Cardiac muscle cell (in vitro differentiated cells and primary cell): ENCODE data around the gene EPHA8. TPM values are rescaled to one million over a fixed set of nuclear protein-coding genes. Genes with fewer than 3 reads are reported as not detected.

Experiments
- DNase-seq, 2 donors: peaks; one replicate each; pipeline versions ENCODE4 v3.0.0 to v3.0.0-alpha.2; 2010 to 2017; ENCODE audit warnings: low read depth in 1 of 2, low spot score in 1 of 2
- H3K27ac ChIP-seq: fragments of 200-600 bp; sonication (generic); 2 replicates; pipeline ENCODE4 v1.5.1; 2016
- H3K27me3 ChIP-seq: fragments of 200-600 bp; sonication (generic); 2 replicates; pipeline ENCODE4 v1.6.0; 2016; ENCODE audit warnings: control low read depth
- H3K36me3 ChIP-seq: fragments of 200-600 bp; sonication (generic); 2 replicates; pipeline ENCODE4 v1.5.1; 2016; ENCODE audit warnings: control low read depth
- H3K4me1 ChIP-seq: fragments of 200-600 bp; sonication (generic); 2 replicates; pipeline ENCODE4 v1.8.1; 2017; ENCODE audit warnings: low read depth, mild to moderate bottlenecking, mixed run types
- H3K4me3 ChIP-seq: fragments of 200-600 bp; sonication (generic); 2 replicates; pipeline ENCODE4 v1.5.1; 2016; ENCODE audit warnings: mild to moderate bottlenecking
- H3K9me3 ChIP-seq: fragments of 200-600 bp; sonication (generic); 2 replicates; pipeline ENCODE4 v1.5.1; 2017; ENCODE audit warnings: low read depth, mild to moderate bottlenecking, control low read depth
- polyA plus RNA-seq: library from polyadenylated mRNA; unstranded; fragments of >200 nt; fragmentation: Nextera tagmentation; extraction: Ambion mirVana; gene quantifications from 2 replicates; pipeline ENCODE4 v1.2.1, GENCODE V29; 2016
- total RNA-seq: library from RNA; depleted of rRNA; stranded (reverse); fragments of >200 nt; gene quantifications from 2 replicates; pipeline ENCODE4 v1.2.3, GENCODE V29; 2016
- TF ChIP-seq, protein P1 (sequence below): IDR thresholded peaks from 2 replicates; pipeline ENCODE4 v1.5.1; 2012; ENCODE audit warnings: low read depth, mild to moderate bottlenecking, low read length

Gene EPHA8
- total and polyA plus RNA-seq, 2 experiments from 2014 or later: 4.7 to 10.9 TPM

DNA sequence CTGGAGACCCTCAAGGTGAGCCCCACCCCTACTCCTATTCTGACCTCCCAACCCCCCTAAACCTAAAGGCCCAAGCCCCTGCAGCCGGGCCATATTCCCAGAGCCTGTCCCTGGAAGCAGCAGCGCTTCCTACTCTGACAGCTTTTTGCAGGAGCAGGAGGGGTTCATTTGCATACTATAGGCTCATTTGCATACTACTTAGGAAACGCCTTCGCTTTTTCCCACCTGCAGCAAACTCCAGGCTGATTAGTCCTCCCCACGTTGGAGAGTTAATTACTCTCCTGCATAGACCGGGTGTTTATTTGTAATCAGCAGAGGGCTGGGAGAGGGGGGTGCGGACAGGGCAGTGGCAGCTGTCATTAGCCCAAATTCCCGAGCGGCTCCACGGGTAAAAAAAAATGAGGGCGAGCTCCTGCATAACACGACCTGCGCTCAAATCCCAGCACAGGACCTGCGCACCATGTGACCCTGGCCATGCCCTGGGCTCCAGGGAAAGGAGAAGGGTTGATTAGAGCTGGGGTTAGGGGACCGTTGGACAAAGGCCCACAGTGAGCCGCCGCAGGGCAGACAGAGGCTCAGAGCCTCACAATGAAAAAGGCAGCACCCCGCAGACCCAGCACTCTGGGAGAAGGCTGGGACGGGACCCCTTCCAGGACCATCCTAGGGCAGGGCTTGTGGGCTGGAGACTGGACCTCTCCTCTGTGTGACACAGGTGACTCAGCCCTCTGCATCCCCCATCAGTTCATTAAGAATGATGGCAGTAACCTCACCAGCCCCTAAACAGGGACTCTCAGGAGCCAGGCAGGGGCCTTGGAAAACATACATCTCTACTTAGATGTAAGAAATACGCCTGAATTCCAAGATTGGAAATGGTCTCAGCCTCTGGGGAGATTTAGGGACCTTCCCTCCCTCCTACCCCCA, 63.2 kb downstream of the EPHA8 start:
- H3K36me3 ChIP-seq: no peaks in the 10 kb centered on the region
- H3K27me3 ChIP-seq: peaks cover 47% of the 10 kb centered on the region
- no peaks in the 10 kb centered on the region for H3K4me1 ChIP-seq
- DNase-seq: no peak
- no peaks in the 10 kb centered on the region for H3K9me3 ChIP-seq
- no peak overlapping the region for H3K27ac ChIP-seq
- TF ChIP-seq, protein P1, sequence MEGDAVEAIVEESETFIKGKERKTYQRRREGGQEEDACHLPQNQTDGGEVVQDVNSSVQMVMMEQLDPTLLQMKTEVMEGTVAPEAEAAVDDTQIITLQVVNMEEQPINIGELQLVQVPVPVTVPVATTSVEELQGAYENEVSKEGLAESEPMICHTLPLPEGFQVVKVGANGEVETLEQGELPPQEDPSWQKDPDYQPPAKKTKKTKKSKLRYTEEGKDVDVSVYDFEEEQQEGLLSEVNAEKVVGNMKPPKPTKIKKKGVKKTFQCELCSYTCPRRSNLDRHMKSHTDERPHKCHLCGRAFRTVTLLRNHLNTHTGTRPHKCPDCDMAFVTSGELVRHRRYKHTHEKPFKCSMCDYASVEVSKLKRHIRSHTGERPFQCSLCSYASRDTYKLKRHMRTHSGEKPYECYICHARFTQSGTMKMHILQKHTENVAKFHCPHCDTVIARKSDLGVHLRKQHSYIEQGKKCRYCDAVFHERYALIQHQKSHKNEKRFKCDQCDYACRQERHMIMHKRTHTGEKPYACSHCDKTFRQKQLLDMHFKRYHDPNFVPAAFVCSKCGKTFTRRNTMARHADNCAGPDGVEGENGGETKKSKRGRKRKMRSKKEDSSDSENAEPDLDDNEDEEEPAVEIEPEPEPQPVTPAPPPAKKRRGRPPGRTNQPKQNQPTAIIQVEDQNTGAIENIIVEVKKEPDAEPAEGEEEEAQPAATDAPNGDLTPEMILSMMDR: no peak
- H3K4me3 ChIP-seq: no peak overlapping the region

- DNase-seq: no peak
- Histone ChIP-seq H3K4me3 (no peak overlapping the region), H3K4me1 (no peaks in the 10 kb centered on the region), H3K9me3 (no peaks in the 10 kb centered on the region), H3K27ac (no peak overlapping the region), H3K27me3 (peaks cover 39% of the 10 kb centered on the region), H3K36me3 (no peaks in the 10 kb centered on the region)
- TF ChIP-seq, protein P1: no peak
Measured at GRCh38 chr1:22627331-22627730, 64.0 kb downstream of the EPHA8 start.

DNA sequence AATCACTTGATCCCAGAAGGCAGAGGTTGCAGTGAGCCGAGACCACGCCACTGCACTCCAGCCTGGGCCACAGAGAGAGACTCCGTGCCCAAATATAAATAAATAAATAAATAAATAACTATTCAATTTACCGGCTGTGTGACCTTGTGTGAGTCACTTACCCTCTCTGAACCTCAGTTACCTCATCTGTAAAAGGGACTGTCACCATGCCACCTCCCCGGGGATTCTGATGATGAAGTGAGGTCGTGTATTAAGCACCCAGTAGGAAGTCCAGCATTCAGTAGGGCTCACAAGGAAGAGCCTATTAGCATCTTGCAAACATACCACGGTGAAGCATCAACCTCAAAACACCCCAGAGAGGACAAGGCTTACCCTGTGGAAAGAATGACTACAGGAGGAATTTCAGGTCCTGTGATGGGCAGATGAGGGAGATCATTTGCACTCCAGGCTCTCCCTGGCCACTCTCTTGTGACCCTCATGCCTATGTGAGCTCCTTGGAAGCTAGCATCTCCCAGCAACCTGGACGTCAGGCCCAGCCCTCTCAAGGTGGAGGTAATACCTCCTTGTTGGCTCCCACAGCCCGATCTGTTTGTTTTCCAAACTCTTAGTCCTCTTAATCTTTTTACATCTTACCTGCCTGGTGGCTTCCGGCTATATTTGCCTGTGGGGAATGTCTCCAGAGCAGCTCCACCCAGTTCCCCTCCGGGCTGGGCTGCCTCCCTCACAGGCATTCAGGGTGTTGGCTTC, 65.6 kb downstream of the EPHA8 start:
- no peak for DNase-seq
- H3K27ac ChIP-seq: no peak overlapping the region
- peaks cover 38% of the 10 kb centered on the region for H3K27me3 ChIP-seq
- no peaks in the 10 kb centered on the region for H3K36me3 ChIP-seq
- TF ChIP-seq, protein P1: no peak
- H3K9me3 ChIP-seq: no peaks in the 10 kb centered on the region
- no peak overlapping the region for H3K4me3 ChIP-seq
- H3K4me1 ChIP-seq: no peaks in the 10 kb centered on the region

DNA sequence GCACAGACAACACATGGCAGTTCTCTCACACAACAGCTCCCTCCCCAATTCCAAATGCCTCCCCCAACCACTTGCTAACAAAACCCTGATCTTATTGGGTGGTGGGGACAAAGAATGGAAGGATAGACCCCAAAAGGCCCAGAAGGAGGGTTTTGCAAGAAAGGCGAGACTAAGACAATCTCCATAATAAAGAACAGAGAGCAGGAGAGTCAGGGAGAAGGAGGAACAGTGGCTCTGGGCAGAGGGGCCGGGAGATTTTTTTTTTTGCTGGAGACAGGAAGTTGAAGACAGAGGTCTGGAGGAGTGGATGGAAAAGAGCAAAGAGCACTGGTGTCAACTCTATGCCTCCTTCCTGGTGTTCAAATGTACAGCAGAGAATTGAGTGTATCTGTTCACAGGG, 66.6 kb downstream of the EPHA8 start:
- H3K9me3 ChIP-seq: no peaks in the 10 kb centered on the region
- TF ChIP-seq, protein P1: no peak
- peaks cover 40% of the 10 kb centered on the region for H3K27me3 ChIP-seq
- no peaks in the 10 kb centered on the region for H3K4me1 ChIP-seq
- no peaks in the 10 kb centered on the region for H3K36me3 ChIP-seq
- DNase-seq: no peak
- no peak overlapping the region for H3K4me3 ChIP-seq
- H3K27ac ChIP-seq: no peak overlapping the region

DNA sequence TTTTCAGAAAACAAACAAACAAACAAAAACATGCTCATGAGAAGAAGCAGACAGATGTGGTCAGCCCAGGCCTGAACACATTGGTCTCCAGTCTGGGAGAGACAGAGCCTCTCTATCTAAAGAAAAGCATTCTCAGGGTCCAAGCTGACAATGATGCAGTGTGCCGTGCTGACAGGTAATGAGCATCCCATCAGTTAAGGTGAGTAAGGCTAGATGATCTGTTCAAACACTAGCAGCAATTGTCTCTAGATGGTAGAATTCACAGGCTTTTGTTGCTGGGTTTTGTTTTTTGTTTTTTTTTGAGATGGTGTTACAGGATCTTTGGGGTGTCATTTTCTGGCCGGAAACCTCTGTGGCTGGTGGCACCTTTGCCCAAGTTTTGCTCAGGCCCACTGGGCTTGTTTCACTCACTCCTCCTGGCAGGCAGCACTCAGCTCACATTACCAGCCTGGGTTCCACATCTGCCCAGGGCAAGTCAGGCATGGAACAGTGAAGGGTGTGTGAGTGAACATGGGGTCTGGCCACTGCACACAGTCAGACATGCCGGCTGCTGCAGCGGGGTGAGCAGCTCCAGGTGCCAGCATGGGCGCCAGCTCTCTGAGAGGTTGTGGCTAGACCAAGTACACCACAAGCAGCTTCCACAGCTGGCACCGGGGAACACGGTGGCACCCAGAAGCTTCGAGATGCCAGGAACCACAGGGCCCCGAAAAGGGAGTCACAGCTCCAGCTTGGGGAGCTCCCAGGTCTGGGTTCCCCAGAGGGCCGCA, 70.6 kb downstream of the EPHA8 start:
- DNase-seq: no peak
- Histone ChIP-seq H3K27me3 (peaks cover 31% of the 10 kb centered on the region), H3K9me3 (no peaks in the 10 kb centered on the region), H3K4me3 (no peak overlapping the region), H3K27ac (no peak overlapping the region), H3K4me1 (no peaks in the 10 kb centered on the region), H3K36me3 (no peaks in the 10 kb centered on the region)
- TF ChIP-seq, protein P1: no peak
